Measurements from ENCODE around the gene CLEC20A.

DNA sequence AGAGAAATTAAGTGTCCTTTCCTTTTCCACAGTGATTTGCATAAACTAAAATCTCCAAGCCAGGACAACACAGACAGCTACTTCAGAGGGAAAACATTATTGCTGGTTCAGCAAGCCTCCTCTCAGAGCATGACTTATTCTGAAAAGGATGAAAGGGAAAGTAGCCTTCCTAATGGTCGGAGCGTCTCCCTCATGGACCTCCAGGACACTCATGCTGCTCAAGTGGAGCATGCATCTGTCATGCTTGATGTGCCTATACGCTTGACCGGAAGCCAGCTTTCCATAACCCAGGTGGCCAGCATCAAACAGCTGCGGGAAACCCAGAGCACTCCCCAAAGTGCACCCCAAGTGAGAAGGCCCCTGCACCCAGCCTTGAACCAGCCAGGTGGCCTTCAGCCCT, 39.1 kb downstream of the CLEC20A start:
- TF ChIP-seq CTCF (conservative IDR thresholded peaks at IDR 0.05; ENCODE audit: low read depth, low read length) (no peak), EZH2 (IDR thresholded peaks at IDR 0.05; ENCODE audit: low read length, unreplicated experiment) (no peak), EZH2phosphoT487 (IDR thresholded peaks at IDR 0.05; ENCODE audit: borderline replicate concordance, low read length) (no peak)

Data from PC-3 (cell line).